Brain microvascular endothelial cell (primary cell): ENCODE measurements around the gene DCAF17.
A peak's percentile ranks its signal among the peaks of the same experiment; 100 is the strongest.
"Not testable (repeated sequence)": the region's sequence is repeated elsewhere in the genome, so short reads cannot be mapped to it uniquely, and the experiment has no call there.

Experiments
- DNase-seq: peaks from one replicate; pipeline ENCODE4 v3.0.0-alpha.2; 2020
- H3K27ac ChIP-seq: fragments of 250-450 bp; sonication (Bioruptor Pico); 2 replicates; pipeline ENCODE4 v1.5.1; 2020; ENCODE audit warnings: mild to moderate bottlenecking, moderate library complexity
- H3K27me3 ChIP-seq: fragments of 250-450 bp; sonication (Bioruptor Pico); replicated peaks from 2 replicates; pipeline ENCODE4 v1.5.1; 2020; ENCODE audit warnings: mild to moderate bottlenecking
- H3K36me3 ChIP-seq: fragments of 250-450 bp; sonication (Bioruptor Pico); replicated peaks from 2 replicates; pipeline ENCODE4 v1.5.1; 2020; ENCODE audit warnings: mild to moderate bottlenecking
- H3K4me3 ChIP-seq: 2 replicates; pipeline ENCODE4 v1.5.1; 2011; ENCODE audit warnings: low read depth, mild to moderate bottlenecking, control low read depth, low read length, moderate library complexity
- CTCF ChIP-seq: IDR thresholded peaks from 2 replicates; pipeline ENCODE4 v1.5.1; 2011; ENCODE audit warnings: low read depth, mild to moderate bottlenecking, moderate library complexity, low read length, control low read depth, inconsistent platforms; ENCODE audit errors: missing control alignments
- in situ Hi-C: cut with HindIII; loops from 2 replicates; pipeline ENCODE4 v1.10.0; 2017; ENCODE audit warnings: low sequenced_read_pairs, low pct_ligation_motif_present

The DCAF17 gene

GRCh38 chr2:171410624-171411023 lies 23.4 kb upstream of the DCAF17 start:
- in situ Hi-C loops = loop anchor here (25.0 kb wide), 1 partner anchor 248 kb away; the partner anchor contains the start of gene TLK1
- DNase-seq = no peak
- Histone ChIP-seq H3K36me3 (no peaks in the 10 kb centered on the region), H3K4me3 (no peak overlapping the region), H3K27me3 (no peaks in the 10 kb centered on the region), H3K27ac (peak overlapping the region; percentile 9)
- no peak for TF ChIP-seq CTCF

- Histone ChIP-seq H3K27ac (no peak overlapping the region), H3K36me3 (no peaks in the 10 kb centered on the region), H3K27me3 (no peaks in the 10 kb centered on the region), H3K4me3 (no peak overlapping the region)
- DNase-seq = no peak
- in situ Hi-C loops = loop anchor here (25.0 kb wide), 1 partner anchor 249 kb away; the partner anchor contains the start of gene TLK1
- no peak for TF ChIP-seq CTCF
These were observed 22.8 kb upstream of the DCAF17 start for GRCh38 chr2:171411214-171411613.

GRCh38 chr2:171411791-171412483 lies 22.1 kb upstream of the DCAF17 start:
- Histone ChIP-seq H3K27me3 (no peaks in the 10 kb centered on the region), H3K27ac (no peak overlapping the region), H3K4me3 (no peak overlapping the region), H3K36me3 (no peaks in the 10 kb centered on the region)
- in situ Hi-C loops = loop anchor here (25.0 kb wide), 1 partner anchor 250 kb away; the partner anchor contains the start of gene TLK1
- TF ChIP-seq CTCF = no peak
- DNase-seq = no peak

- Histone ChIP-seq H3K4me3 (no peak overlapping the region), H3K36me3 (no peaks in the 10 kb centered on the region), H3K27me3 (no peaks in the 10 kb centered on the region), H3K27ac (no peak overlapping the region)
- no peak for DNase-seq
- in situ Hi-C loops = loop anchor here (25.0 kb wide), 1 partner anchor 250 kb away; the partner anchor contains the start of gene TLK1
- TF ChIP-seq CTCF = no peak
These were observed 21.4 kb upstream of the DCAF17 start for GRCh38 chr2:171412571-171413175.

- not testable (repeated sequence) for H3K36me3 ChIP-seq, H3K27me3 ChIP-seq, H3K4me3 ChIP-seq, H3K27ac ChIP-seq, DNase-seq
- in situ Hi-C loops = loop anchor here (25.0 kb wide), 1 partner anchor 252 kb away; the partner anchor contains the start of gene TLK1
These were observed 19.4 kb upstream of the DCAF17 start for GRCh38 chr2:171414645-171415044.
